Inferior parietal cortex (tissue), 1 donor: Measurements from ENCODE around the gene MAB21L3.

Source experiments
- DNase-seq: peaks from one replicate; pipeline ENCODE4 v3.0.0-alpha.2; 2016; ENCODE audit errors: extremely low spot score

Gene MAB21L3

GRCh38 chr1:116110567-116111523, at the start of gene MAB21L3:
MAB21L3 (plus strand) TSS chr1:116111399; CDS start chr1:116112616, 1,217 bp downstream.
- DNase-seq = no peak

DNA sequence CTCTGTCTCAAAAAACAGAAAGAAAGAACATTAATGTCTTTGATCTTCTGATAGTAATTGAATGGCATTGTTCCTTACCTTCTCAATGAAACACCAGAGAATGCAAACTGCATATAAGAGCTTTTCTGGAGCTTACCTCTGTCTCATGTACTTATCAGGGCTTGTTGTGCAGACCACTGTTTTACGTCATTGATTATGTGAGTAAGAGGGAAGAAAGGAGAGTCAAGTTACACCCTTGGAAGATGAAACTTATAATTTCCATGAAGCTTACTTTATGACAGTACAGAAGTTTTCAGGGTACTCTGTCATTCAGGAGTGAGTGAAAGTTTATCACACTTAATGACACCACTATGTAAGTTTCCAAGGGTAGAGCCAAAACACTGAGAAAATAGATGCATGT, 49.0 kb upstream of the MAB21L3 start:
- no peak for DNase-seq

GRCh38 chr1:116064616-116065015, 46.6 kb upstream of the MAB21L3 start:
- no peak for DNase-seq

DNA sequence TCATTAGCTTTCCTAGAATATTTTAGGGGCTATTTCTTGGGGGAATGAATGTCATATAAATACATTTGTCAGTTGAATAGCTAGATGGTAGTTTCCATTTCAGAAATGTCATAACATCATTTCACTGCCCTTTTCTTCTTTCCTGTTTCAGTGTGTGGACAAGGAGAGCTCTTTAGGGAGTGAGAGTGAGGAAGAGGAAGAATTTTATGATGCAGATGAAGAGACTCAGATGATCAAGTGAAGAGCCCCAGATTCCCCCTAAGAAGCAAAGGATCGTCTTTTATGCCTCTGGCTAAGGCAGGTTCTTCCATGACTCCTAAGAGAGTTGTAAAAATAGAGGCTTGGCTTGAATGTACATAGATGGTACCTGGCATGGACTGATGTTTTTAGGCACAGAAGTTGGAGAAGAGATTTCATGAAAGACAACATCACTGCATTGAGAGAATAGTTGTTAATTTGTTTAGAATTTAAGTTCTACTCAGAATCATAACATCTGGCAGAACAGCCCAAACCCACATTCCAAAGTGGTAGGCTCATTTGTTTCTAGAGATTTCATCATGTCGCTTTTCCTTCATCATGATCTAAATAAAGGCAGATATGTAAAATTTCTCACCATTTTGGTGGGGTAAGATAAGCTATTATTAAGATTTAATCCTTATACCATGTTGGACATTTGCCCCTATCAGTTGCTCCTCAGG, 44.2 kb upstream of the MAB21L3 start:
- DNase-seq = no peak

DNA sequence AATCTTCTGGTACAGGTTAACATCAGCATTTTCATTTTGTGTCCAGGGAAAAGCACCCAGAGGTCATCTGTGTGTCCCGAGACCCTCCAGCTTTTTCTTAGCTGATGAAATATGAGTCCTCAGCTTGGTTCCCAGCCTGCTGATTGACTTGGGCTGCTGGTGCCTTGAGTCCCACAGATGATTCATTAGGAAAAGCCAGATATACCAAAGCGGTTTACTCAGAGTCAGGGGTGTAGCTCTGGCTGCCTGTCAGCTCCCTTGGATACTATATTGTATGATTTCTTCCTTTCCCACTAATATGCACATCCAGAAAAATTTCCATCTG, 43.7 kb upstream of the MAB21L3 start:
- no peak for DNase-seq

DNA sequence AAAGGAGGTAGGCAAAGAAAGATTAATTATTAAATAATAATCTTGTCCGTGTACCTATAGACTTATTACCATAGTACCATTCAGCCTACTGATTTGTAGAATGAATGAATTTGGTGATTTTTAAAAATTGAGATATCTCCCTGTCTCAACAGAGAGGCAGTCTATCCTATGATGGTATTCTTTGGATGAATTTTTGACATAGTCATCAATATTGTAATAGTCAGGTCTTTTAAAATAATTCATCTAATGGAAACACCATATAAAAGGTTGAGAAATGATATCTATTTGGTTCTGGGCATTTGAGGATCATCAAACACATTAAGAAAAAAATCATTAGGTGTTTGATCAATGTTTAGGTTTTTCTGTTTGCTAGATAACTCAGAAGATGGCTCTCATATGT, 35.6 kb upstream of the MAB21L3 start:
- no peak for DNase-seq

DNA sequence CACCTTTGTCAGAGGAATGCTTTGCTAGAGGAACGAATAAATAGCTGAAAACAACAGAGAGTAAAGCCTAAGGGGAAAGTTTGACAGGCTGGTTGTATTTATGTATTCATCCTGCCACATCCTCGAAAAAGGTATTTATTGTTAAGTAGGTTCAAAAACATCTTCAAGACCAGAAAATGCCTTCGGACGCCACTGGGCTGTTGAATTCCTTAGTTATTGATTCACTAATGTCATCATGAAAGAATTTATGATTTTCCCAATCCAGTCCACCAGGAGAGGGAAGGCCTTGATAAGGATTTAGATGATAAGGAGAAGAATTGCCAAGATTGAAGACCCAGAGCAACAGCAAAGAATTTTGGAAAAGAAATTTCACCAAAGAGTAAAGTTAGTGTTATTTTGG, 35.2 kb upstream of the MAB21L3 start:
- no peak for DNase-seq

DNA sequence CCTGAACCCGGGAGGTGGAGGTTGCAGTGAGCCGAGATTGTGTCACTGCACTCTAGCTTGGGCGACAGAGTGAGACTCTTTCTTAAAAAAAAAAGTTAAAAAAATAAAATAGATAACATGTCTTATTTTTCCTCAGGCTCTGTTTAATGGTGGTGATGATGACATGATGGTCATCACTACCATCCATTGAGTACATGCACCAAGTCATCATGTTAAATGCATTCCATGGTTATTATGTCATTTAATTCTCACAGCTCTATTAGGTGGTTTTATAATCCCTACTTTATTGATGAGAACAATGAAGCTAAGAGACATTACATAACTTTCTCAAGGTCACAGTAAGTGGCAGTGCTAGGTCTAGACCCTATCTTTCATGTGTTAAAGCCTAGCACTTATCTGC, 34.4 kb upstream of the MAB21L3 start:
- DNase-seq = no peak

- DNase-seq = no peak
Measured at GRCh38 chr1:116078699-116079223, 32.4 kb upstream of the MAB21L3 start.

DNA sequence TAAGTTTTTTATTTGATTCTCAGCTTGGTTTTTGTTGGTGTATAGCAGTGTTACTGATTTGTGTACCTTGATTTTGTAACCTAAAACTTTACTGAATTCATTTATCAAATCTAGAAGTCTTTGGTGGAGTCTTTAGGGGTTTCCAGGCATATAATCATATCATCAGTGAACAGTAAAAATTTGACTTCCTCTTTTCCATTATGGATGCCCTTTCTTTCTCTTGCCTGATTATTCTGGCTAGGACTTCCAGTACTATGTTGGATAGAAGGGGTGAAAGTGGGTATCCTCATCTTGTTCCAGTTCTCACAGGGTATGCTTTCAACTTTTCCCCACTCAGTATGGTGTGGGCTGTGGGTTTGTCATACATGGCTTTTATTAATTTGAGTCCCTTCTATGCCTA, 23.6 kb upstream of the MAB21L3 start:
- DNase-seq = no peak

DNA sequence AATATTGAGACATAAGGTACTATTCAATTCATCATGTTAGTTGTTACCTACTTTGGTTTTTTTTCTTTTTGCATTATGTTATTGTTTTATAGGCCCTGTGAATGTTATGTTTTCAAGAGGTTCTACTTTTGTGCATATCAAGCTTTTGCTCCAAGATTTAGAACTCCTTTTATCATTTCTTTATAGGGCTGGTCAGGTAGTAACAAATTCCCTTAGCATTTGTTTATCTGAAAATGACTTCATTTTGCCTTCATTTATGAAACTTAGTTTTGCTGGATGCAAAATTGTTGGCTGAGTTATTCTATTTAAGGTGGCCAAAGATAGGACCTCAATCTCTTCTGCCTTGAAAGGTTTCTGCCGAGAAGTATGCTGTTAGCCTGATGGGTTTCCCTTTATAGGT, 21.3 kb upstream of the MAB21L3 start:
- DNase-seq = no peak

DNA sequence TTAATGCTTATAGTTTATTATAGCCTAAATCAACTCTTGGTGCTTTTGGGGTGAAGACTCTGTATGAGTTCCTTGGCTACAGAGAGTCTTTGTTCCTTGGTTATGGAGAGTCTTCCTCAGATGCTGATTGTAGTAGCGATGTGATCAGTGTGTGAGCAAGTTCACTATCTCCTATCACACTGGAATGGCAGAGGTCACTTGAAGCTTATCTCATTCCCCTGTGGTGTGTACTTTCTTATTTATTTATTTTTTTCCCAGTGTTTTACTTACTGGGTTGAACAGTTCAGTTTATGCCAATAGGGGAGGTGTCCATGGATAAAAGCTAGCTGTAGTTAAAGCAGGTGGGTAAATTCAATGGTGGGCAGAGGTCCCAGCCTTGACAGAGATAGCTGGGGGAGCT, 20.1 kb upstream of the MAB21L3 start:
- no peak for DNase-seq

DNA sequence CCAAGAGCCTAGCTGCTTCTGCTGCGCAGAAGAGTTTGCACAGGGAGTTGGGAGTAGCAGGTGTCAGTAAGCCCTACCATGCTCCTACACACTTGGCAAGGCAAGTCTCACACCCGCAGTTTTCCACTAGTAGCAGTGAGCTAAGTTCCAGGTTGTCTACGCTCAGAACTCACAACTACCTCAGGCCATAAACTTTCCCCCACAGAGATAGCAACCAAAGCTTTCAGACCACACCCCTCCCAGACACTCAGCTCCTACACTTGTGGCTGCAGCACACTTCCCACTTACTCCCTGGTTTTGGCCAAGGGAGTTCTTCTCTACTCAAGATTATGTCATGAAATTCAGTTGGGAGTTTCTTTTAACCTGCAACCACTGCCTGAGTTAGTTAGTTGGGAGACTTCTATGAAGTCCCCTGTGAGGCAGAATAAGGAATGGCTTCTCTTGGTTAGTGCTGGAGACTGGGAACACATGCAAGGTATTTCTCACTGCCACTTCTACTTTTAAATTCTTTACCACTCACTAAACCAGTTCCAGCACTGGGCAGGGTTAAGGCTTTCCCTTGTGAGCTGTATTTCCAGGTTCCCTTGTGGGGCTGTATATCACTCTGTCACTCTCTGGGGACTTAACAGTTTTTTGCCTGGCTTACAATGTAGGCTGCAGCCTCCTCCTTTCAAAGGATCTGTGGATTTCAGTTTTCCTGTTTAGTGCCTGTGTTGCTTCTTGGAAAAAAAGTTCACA, 18.3 kb upstream of the MAB21L3 start:
- no peak for DNase-seq

GRCh38 chr1:116095027-116095426, 16.2 kb upstream of the MAB21L3 start:
- DNase-seq = no peak

GRCh38 chr1:116096013-116096618, 15.1 kb upstream of the MAB21L3 start:
- no peak for DNase-seq

DNA sequence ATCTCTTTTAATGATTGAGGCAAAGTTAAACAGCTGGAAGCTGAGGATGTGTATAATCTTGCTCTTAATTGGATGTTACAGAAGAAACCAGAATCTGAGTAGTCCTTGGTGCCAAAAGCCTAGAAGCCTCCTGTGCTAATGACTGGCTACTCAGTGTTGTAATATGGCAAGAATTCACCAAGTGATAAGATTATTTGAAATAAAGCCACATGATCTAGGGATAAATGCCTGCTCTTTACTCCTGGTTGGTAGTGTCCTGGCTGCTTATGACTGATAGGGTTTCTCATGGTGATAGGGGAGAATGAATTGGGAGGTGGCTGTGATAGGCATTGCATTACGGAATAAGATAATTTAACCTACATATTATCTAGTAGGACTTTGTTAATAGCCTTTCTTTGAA, 13.6 kb upstream of the MAB21L3 start:
- DNase-seq = no peak

- DNase-seq = no peak
Measured at GRCh38 chr1:116099379-116099778, 11.8 kb upstream of the MAB21L3 start.

DNA sequence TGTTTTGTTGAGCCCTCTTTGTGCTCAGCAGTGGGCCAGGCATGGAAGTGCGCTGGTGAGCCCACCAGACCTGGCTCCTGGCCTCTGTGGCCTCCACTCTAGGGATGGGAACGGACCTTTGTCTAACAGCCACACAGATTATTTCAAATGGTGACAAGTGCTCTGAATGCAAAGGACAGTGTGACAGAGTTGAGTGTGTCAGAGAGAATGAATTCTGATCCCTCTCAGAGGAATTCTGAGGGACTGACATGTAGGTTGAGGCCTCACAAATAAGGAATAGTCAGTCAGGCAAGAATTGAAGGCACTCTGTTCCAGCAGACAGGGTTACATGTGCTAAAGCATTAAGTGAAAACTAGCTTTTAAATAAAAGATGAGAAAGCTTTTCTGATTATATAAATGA, 11.3 kb upstream of the MAB21L3 start:
- DNase-seq = no peak

DNA sequence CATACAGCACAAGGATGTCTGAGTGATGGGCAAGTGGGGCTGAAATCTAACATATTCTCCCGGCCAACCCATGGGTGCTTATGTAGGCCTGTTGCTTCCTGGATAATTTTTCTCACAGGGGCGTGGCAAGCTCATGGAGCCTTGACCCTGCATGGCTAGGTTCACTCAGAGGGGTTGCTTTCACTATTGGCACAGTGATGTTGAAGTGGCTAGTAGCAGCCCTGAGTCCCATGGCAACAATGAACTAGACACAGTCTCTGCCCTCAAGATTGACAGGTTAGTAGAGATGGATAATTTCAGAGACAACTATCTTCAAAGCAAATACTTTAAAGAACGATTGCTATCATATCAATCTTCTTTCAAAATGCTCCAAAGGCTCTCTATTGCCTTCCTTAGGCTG, 6.5 kb upstream of the MAB21L3 start:
- no peak for DNase-seq

- DNase-seq = no peak
Measured at GRCh38 chr1:116105996-116106395, 5.2 kb upstream of the MAB21L3 start.

- no peak for DNase-seq
Measured at GRCh38 chr1:116106646-116107045, 4.6 kb upstream of the MAB21L3 start.

GRCh38 chr1:116107371-116107770, 3.8 kb upstream of the MAB21L3 start:
- no peak for DNase-seq
